ENCODE data around the gene GALNT9.

DNA sequence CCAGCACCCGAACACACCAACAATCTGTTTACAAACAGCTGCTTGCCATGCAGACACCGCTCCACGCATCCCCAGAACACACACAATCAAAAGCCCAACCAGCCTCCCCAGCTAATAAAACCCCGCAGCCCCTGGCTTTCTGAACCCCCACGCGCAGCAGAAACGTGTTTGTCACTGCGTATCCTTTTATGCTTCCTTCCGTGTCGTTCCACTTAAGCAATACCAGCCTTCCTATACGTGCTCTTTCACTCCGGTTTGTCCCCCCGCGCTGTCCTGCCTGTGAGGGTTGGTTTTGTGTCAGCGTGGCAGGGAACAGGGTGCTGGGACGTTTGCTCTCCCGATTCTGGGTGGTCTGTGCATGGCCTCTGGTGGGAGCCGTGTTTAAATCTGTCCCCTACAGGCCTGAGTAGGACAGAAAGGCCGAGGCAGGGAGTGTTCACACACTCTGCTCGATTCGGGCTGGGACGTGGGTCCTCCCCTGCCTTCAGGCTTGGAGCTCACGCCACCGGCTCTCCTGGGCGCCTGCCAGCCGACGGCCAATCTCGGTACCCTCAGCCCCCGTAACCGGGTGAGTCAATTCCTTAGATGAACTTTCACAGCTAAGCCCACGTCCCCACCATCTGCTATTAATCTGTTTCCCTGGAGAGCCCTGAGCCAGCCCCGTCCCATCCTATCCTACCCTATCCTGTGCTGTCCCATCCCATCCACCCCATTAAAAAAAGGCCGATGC, 125.2 kb downstream of the GALNT9 start:
- TF ChIP-seq, protein P1, sequence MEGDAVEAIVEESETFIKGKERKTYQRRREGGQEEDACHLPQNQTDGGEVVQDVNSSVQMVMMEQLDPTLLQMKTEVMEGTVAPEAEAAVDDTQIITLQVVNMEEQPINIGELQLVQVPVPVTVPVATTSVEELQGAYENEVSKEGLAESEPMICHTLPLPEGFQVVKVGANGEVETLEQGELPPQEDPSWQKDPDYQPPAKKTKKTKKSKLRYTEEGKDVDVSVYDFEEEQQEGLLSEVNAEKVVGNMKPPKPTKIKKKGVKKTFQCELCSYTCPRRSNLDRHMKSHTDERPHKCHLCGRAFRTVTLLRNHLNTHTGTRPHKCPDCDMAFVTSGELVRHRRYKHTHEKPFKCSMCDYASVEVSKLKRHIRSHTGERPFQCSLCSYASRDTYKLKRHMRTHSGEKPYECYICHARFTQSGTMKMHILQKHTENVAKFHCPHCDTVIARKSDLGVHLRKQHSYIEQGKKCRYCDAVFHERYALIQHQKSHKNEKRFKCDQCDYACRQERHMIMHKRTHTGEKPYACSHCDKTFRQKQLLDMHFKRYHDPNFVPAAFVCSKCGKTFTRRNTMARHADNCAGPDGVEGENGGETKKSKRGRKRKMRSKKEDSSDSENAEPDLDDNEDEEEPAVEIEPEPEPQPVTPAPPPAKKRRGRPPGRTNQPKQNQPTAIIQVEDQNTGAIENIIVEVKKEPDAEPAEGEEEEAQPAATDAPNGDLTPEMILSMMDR (IDR thresholded peaks at IDR 0.05; ENCODE audit: poor library complexity) = no peak
- TF ChIP-seq EZH2 (IDR thresholded peaks at IDR 0.05; ENCODE audit: borderline replicate concordance) = no peak

All from hepatocyte (in vitro differentiated cells).